PFSK-1 (cell line): ENCODE measurements around the gene TCF3.

Experiments
- FOXP2 ChIP-seq: optimal IDR thresholded peaks from 2 replicates; pipeline ENCODE3; 2011; ENCODE audit warnings: borderline replicate concordance, control low read depth, inconsistent platforms; ENCODE audit not compliant: insufficient read depth; ENCODE audit errors: extremely low read length, extremely low read depth
- POLR2AphosphoS5 ChIP-seq: IDR thresholded peaks from 2 replicates; pipeline ENCODE4 v1.6.1; 2012; ENCODE audit warnings: low read depth, mild to moderate bottlenecking, control low read depth, low read length, moderate library complexity
- SIN3A ChIP-seq: IDR thresholded peaks from 2 replicates; pipeline ENCODE4 v1.6.1; 2012; ENCODE audit warnings: mild to moderate bottlenecking, low read length, moderate library complexity, borderline replicate concordance; ENCODE audit not compliant: insufficient read depth
- TAF1 ChIP-seq: IDR thresholded peaks from 2 replicates; pipeline ENCODE4 v1.6.1; 2012; ENCODE audit warnings: low read length, control low read depth, borderline replicate concordance; ENCODE audit not compliant: insufficient read depth
- TF ChIP-seq, protein P1 (sequence below), 2 experiments: IDR thresholded peaks; 2 replicates each; pipeline versions ENCODE4 v1.6.1 to v1.8.0; 2011 to 2012; ENCODE audit warnings: low read depth in 2 of 2, low read length in 2 of 2, control low read depth in 1 of 2, inconsistent platforms in 1 of 2, mild to moderate bottlenecking in 1 of 2, moderate library complexity in 1 of 2; ENCODE audit not compliant: insufficient read depth in 1 of 2

TCF3 gene

DNA sequence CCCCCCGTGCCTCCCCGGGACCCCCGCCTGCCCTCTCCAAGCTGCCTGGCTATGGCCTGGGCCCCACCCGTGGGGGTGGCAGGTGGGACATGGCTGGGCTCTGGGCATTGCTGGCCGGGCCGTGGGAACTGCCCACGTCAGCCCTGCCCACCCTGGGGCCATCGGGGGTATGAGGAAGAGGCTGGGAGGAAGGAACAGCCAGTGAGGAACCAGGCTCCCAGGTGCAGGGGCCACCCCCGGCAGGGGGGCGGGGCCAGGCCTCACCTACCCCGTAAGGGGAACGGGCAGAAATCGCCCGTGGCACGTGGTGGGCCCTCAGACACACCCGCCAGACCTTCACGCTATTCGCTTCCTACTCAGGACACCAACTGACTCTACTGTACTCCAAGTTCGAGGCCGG, 22.4 kb downstream of the TCF3 start:
- TF ChIP-seq, protein P1, sequence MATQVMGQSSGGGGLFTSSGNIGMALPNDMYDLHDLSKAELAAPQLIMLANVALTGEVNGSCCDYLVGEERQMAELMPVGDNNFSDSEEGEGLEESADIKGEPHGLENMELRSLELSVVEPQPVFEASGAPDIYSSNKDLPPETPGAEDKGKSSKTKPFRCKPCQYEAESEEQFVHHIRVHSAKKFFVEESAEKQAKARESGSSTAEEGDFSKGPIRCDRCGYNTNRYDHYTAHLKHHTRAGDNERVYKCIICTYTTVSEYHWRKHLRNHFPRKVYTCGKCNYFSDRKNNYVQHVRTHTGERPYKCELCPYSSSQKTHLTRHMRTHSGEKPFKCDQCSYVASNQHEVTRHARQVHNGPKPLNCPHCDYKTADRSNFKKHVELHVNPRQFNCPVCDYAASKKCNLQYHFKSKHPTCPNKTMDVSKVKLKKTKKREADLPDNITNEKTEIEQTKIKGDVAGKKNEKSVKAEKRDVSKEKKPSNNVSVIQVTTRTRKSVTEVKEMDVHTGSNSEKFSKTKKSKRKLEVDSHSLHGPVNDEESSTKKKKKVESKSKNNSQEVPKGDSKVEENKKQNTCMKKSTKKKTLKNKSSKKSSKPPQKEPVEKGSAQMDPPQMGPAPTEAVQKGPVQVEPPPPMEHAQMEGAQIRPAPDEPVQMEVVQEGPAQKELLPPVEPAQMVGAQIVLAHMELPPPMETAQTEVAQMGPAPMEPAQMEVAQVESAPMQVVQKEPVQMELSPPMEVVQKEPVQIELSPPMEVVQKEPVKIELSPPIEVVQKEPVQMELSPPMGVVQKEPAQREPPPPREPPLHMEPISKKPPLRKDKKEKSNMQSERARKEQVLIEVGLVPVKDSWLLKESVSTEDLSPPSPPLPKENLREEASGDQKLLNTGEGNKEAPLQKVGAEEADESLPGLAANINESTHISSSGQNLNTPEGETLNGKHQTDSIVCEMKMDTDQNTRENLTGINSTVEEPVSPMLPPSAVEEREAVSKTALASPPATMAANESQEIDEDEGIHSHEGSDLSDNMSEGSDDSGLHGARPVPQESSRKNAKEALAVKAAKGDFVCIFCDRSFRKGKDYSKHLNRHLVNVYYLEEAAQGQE (IDR thresholded peaks at IDR 0.05; ENCODE audit: insufficient read depth in 1 of 2, low read depth in 2 of 2, low read length in 2 of 2): no peak
- no peak for TF ChIP-seq TAF1
- TF ChIP-seq SIN3A: no peak
- TF ChIP-seq POLR2AphosphoS5: no peak
- TF ChIP-seq FOXP2: no peak

DNA sequence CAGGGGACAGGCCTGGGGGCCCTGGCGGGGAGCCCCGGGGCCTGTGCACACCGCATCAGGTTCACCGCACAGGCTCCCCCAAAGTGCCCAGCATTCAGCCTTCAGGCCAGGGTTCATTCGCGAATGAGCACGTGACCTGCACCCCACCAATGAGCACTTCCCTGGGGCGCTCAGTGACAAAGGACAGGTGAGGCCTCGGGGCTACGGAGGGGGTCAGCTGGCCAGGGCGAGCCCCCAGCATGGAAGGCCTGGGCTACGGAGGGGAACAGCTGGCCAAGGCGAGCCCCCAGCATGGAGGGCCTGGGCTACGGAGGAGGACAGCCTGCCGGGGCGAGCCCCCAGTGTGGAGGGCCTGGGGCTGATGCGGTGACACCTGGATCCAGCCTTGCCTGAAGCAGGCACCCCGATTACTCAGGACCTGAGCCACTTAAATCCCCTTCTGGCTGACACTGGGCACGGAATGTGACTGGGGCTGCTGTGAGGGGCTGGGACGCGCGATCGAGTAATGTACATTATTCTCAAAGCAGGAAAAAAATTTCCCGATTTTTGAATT, 23.1 kb downstream of the TCF3 start:
- no peak for TF ChIP-seq TAF1
- TF ChIP-seq FOXP2: no peak
- TF ChIP-seq, protein P1 (IDR thresholded peaks at IDR 0.05; ENCODE audit: insufficient read depth in 1 of 2, low read depth in 2 of 2, low read length in 2 of 2): no peak
- no peak for TF ChIP-seq SIN3A
- TF ChIP-seq POLR2AphosphoS5: no peak

GRCh38 chr19:1627194-1627593, 25.2 kb downstream of the TCF3 start:
- TF ChIP-seq, protein P1 (IDR thresholded peaks at IDR 0.05; ENCODE audit: insufficient read depth in 1 of 2, low read depth in 2 of 2, low read length in 2 of 2): no peak
- no peak for TF ChIP-seq TAF1
- TF ChIP-seq POLR2AphosphoS5: no peak
- no peak for TF ChIP-seq FOXP2
- no peak for TF ChIP-seq SIN3A

GRCh38 chr19:1626417-1627010, 25.9 kb downstream of the TCF3 start:
- TF ChIP-seq TAF1: no peak
- TF ChIP-seq, protein P1 (IDR thresholded peaks at IDR 0.05; ENCODE audit: insufficient read depth in 1 of 2, low read depth in 2 of 2, low read length in 2 of 2): no peak
- TF ChIP-seq POLR2AphosphoS5: no peak
- TF ChIP-seq SIN3A: no peak
